Tongue (tissue), 2 donors: Measurements from ENCODE around the gene MPZL1. TPM values are rescaled to one million over a fixed set of nuclear protein-coding genes. Genes with fewer than 3 reads are reported as not detected.
"Not testable (repeated sequence)": the region's sequence is repeated elsewhere in the genome, so short reads cannot be mapped to it uniquely, and the experiment has no call there.

Experiments used
- DNase-seq: peaks from one replicate; pipeline ENCODE4 v3.0.0-alpha.2; 2015
- total RNA-seq: library from RNA; depleted of rRNA; stranded (reverse); fragments of >200 nt; gene quantifications from one replicate; pipeline ENCODE4 v1.2.3, GENCODE V29; 2014

MPZL1 gene
- total RNA-seq, 1 donor from 2014 or later = 99.8 TPM

DNA sequence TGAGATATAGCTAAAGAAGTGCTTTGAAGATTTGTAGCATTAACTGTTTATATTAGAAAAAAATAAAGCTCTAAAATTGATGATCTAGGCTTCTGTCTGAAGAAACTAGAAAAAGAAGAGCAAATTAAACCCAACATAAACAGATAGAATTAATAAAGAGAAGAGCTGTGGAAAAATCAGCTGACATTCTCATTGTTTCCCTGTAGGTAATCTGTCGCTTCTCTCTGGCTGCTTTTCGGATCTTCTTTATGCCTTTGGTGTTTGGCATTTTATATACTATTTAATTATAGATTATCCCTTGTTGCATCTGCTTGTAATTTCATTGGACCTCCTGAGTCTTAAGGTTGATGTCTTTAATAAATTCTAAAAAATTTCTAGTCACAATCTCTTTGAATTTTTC lies 59.8 kb downstream of the MPZL1 start:
- no peak for DNase-seq

DNA sequence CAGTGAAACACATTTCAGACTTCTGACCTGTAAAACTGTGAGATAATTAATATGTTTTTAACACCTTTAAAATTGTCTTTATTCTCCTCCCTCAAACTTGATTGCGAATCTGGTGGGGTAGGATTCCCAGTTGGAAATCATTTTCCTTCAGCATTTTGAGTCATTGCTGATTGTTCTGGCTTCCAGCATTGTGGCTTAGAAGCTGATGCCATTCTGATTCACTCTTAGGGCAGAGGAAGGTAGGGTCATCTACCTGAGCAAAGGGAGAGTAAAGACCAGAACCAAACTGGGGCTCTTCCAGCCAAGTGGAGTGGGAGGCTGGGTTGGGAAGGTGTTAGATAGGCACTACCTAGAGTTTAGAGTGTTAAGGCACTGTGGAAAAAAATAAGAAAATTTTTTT lies 61.2 kb downstream of the MPZL1 start:
- DNase-seq = no peak

GRCh38 chr1:167784876-167785550 lies 63.2 kb downstream of the MPZL1 start:
- no peak for DNase-seq

- DNase-seq = no peak
Observed at GRCh38 chr1:167786502-167786901, 64.7 kb downstream of the MPZL1 start.

DNA sequence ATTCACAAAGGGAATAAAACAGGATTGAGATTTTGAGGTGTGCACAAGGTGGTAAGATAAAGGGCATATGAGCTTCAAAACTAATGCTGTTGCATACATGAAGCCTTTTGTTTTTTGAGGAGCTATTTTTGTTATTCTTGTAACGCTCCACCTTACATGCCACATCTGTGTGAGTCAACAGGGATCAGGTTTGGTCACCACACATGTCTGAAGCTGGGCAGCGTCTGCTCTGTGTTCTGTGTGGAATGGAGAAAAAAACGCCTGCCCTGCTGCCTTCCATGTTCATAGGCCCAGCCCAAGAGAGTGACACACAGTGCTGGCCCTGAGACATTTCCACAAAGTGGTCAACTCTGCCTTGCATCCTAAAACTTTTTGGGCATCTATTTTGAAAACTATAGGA lies 67.7 kb downstream of the MPZL1 start:
- no peak for DNase-seq

GRCh38 chr1:167790117-167790516 lies 68.3 kb downstream of the MPZL1 start:
- no peak for DNase-seq

DNA sequence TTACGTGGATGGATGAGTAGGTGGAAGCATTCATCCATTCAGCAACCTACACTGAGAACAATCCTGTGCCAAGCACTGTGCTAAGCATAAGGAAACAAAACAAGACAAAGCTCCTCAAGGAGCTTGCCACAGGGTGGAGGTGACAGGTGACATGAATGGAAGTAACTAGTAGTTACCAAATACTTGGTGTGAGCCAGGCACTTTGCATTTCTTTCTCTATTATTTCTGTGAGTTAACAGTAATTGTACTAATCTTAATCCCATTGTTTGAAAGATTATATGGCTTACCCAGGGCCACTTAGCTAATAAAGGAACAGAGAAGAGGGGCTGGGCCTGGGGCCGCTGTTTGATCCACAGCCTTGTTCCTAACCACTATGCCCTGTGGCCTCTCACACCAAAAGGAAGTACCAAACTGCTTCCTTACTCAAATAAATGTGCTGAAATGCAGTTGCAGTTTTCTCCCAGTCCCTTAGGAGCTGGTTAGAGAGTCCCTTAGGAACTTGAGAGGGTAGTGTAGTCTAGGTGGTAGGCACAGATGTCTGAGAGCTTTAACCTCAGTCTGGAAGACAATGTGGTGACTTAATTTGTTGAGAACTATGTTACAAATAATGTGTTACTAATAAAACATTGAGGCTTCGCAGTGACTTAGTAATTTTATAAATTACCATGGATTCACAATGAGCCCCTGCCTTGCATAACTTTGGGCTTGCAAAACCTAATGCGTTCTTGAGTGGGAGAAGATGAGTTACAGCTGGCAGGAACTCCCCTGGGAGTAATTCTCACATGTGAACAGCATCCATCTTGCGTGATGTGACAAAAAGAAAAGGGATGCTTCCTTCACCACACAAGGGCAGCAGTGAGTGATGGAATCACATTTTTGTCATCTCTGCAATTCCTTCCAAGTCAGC lies 69.8 kb downstream of the MPZL1 start:
- DNase-seq = peak; percentile 54

DNA sequence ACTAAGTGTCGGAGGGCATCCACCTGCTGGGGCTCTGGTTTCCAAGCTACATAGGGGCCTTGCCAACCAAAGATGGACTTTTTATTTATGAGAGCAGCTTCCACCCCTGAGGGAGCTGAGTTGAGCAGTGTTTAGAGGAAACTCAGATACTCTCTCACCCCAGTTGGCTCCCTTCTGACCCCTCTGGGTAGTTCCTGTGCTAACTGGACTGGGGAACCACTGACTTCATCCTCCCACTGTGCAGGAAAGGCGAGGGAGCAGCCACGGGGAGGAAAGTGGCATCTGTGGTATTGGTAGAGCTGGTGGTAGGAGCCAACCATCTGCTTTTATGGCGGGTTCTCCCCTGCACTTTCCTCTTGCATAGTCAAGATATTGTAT lies 70.4 kb downstream of the MPZL1 start:
- no peak for DNase-seq

DNA sequence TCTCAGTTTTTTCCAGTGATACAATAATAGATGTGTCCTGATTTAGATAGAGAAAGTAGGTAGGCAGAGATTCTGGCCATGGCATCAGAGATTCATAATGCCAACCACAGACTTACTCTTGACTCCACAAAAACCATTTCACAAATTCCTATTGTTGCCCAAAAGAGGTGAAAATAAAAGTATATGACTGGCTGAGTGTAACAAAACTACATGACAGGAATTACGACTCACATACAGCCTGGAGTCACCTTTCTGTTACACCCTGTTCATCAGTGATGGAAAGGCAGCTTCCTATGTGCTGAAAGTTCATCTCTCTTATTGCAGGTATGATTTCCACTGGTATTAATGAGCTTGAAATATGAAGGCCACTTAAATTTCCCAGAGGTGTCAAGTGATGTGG lies 72.3 kb downstream of the MPZL1 start:
- DNase-seq = no peak

DNA sequence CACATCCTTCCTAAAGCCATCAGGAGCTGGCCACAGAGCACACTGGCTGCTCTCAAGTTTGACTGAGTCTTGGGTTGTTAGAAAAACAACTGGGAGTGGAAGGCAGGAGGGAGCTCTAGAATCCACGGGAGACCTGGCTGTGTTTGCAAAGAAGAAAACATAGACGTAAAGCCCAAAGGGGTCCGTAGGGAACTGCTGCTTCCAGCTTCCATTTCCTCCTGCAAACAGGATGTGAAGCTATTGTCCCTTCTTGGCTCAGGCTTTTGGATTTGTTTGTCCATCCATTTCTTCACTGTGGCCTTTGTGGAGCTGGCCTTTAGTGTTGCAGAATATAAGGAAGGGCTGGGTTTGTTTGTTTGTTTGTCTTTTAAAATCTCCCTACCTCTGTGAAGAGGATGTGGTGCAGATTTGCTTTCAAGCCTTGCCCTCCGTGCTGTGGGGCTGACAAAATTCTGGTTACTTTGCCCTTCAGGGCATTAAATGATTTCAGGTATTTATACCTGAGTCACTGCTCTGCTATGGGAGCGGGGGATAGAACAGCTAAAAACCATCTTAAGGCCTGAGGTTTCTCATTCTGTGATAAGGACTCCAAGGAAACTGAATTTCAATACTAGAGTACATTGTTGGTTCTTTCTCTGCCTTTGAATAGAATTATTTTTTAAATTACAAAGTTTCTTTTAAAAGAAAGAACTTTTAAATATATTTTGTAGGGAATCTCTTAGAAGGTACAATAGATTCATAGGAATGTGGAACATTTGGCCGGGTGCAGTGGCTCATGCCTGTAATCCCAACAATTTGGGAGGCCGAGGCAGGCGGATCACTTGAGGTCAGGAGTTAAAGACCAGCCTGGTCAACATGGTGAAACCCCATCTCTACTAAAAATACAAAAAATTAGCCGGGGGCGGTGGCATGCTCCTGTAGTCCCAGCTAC lies 74.3 kb downstream of the MPZL1 start:
- peak; percentile 61 for DNase-seq

GRCh38 chr1:167797015-167797414 lies 75.2 kb downstream of the MPZL1 start:
- DNase-seq = peak; percentile 78

GRCh38 chr1:167798952-167799351 lies 77.2 kb downstream of the MPZL1 start:
- no peak for DNase-seq

GRCh38 chr1:167799747-167800146 lies 78.0 kb downstream of the MPZL1 start:
- DNase-seq = no peak

DNA sequence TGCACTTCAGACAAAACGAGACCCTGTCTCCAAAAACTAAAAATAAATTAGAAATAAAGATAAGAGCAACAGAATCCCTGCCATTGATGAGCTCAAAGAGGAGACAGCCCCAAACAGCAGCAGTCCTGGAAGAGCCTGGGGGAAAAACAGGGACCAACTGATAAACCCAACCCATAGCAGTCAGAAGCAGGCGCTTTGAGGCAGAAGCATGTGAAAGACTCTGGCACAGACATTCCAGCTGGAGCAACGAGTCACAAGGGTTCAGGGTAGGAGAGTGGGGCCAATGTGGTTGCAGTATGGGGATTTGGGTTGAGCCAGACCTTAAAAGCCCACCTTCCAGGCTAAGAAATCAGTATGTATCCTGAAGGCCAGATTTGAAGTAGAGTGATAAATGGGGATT lies 78.5 kb downstream of the MPZL1 start:
- DNase-seq = no peak

GRCh38 chr1:167802235-167802634 lies 80.5 kb downstream of the MPZL1 start:
- no peak for DNase-seq

- peak; percentile 88 for DNase-seq
Observed at GRCh38 chr1:167803358-167804207, 81.8 kb downstream of the MPZL1 start.

GRCh38 chr1:167805041-167805556 lies 83.3 kb downstream of the MPZL1 start:
- DNase-seq = no peak

GRCh38 chr1:167806235-167806634 lies 84.5 kb downstream of the MPZL1 start:
- DNase-seq = not testable (repeated sequence)

DNA sequence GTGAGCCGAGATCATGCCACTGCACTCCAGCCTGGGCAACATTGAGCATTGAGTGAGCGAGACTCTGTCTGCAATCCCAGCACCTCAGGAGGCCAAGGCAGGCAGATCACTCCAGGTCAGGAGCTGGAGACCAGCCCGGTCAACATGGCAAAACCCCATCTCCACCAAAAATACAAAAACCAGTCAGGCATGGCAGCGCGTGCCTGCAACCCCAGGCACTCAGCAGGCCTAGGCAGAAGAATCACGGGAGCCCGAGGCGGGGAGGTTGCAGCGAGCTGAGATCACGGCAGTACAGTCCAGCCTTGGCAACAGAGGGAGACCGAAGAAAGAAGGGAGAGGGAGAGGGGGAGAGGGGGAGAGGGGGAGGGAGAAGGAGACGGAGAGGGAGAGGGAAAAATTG lies 84.9 kb downstream of the MPZL1 start:
- DNase-seq = not testable (repeated sequence)

DNA sequence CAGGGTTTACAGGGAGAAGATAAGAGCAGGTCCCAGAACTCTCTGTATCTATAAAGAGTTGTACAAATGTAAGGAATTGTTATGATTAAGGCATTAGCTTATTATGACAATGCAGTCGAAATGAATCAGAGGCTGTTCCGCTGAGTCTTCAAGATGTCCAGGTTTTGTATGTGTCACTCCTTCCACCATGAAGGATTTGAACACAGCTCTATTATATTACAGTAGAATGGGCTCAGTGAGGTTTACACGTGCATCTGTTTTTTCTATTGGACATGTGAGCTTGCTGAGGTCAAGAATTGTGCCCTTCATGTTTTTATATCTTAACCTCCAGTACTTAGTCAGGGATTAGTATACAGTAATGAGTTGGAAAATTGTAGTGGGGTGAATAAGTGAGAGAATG lies 86.3 kb downstream of the MPZL1 start:
- DNase-seq = no peak

DNA sequence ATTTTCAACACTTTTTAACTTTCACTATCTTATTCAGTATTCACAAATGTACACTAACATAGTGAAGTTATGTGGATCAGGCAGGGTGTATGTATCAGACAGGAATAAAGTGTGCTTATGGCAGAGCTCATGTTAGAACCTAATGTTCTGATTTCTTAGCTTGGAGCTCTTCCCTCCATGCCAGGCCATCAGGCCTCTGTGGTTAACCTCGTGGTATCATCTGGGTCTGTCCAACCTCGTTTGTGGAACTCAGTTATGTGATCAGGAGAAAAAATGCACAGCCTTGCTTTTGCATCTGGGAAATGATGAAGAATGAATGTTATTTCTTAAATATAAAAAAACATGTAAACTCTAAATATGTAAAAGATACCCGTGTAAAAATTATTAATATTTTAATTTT lies 86.9 kb downstream of the MPZL1 start:
- no peak for DNase-seq
